Measurements from ENCODE around the gene C4BPA. TPM values are rescaled to one million over a fixed set of nuclear protein-coding genes. Genes with fewer than 3 reads are reported as not detected.

Gene C4BPA
- total RNA-seq, 1 experiment from 2014 or later = not detected

DNA sequence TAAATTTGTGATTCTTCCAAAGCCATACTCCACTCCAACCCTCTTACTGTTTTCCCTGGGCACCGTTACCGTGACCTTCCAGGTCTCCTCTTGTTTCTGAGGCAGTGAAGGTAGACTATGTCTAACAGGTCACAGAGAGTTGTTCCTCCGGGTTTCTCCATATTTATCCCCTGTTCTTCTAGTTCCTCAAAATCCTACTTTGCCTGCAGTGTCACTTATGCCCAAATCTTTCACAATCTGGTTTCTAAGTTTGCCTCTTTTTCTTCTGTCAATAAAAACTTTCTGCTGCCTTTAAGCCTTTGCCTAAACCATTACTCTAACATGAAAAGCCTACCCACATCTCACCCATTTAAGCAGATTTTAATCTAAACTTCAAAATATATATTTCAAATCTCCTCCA is 87.7 kb downstream of the C4BPA start:
- ChIA-PET CTCF (no interaction called here), POLR2A (ENCODE audit: unreplicated experiment) (no interaction called here)
- Histone ChIP-seq H3K4me1 (ENCODE audit: insufficient read depth, low read length) (no peaks in the 10 kb centered on the region), H3K9me3 (ENCODE audit: low read length) (no peaks in the 10 kb centered on the region), H3K4me3 (ENCODE audit: low read length) (no peak overlapping the region), H3K4me2 (ENCODE audit: low read length) (no peak overlapping the region), H4K20me1 (ENCODE audit: low read length) (no peaks in the 10 kb centered on the region), H3K27me3 (ENCODE audit: low read length) (no peaks in the 10 kb centered on the region), H3K27ac (ENCODE audit: low read length) (no peak overlapping the region), H3F3A (ENCODE audit: low read length, unreplicated experiment) (no peaks in the 10 kb centered on the region), H3K36me3 (ENCODE audit: low read depth, low read length) (no peaks in the 10 kb centered on the region), H3K79me2 (ENCODE audit: low read length) (no peaks in the 10 kb centered on the region), H2AFZ (ENCODE audit: low read length) (no peak overlapping the region), H3K9ac (ENCODE audit: low read length) (no peak overlapping the region), H3K9me2 (replicated peaks; ENCODE audit: low read length) (peaks cover 7% of the 10 kb centered on the region; the same call in 1 of the 2 replicates)
- intact Hi-C loops (cut with micrococcal nuclease) = no loop called here
- BruUV-seq (replicated peaks) = no TSS peak
- TF ChIP-seq, protein P1, sequence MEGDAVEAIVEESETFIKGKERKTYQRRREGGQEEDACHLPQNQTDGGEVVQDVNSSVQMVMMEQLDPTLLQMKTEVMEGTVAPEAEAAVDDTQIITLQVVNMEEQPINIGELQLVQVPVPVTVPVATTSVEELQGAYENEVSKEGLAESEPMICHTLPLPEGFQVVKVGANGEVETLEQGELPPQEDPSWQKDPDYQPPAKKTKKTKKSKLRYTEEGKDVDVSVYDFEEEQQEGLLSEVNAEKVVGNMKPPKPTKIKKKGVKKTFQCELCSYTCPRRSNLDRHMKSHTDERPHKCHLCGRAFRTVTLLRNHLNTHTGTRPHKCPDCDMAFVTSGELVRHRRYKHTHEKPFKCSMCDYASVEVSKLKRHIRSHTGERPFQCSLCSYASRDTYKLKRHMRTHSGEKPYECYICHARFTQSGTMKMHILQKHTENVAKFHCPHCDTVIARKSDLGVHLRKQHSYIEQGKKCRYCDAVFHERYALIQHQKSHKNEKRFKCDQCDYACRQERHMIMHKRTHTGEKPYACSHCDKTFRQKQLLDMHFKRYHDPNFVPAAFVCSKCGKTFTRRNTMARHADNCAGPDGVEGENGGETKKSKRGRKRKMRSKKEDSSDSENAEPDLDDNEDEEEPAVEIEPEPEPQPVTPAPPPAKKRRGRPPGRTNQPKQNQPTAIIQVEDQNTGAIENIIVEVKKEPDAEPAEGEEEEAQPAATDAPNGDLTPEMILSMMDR (conservative IDR thresholded peaks at IDR 0.05; ENCODE audit: low read depth, low read length) = no peak
- TF ChIP-seq EZH2phosphoT487 (IDR thresholded peaks at IDR 0.05; ENCODE audit: borderline replicate concordance, low read length) (no peak), EZH2 (IDR thresholded peaks at IDR 0.05; ENCODE audit: low read length, unreplicated experiment) (no peak)
- no peak for ATAC-seq
- DNase-seq = no peak

DNA sequence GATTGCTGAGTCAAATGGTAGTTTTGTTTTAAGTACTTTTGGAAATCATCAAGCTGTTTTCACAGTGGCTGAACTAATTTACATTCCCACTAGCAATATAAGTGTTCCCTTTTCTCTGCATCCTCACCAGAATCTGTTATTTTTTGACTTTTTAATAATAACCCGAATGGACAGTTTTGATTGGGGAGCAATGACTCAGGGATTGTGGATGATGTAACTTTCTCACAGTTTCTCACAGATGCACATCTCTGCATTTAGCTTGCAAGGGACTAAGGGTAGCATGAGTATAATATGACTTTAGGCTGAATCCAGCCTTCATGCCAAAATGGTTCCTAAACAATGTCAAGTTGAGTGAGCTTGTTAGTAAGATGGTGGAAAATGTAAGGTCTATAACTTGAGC is 90.2 kb downstream of the C4BPA start:
- H3K36me3 ChIP-seq (ENCODE audit: low read depth, low read length) = no peaks in the 10 kb centered on the region
- TF ChIP-seq EZH2 (IDR thresholded peaks at IDR 0.05; ENCODE audit: low read length, unreplicated experiment) (no peak), EZH2phosphoT487 (IDR thresholded peaks at IDR 0.05; ENCODE audit: borderline replicate concordance, low read length) (no peak)
- TF ChIP-seq, protein P1 (conservative IDR thresholded peaks at IDR 0.05; ENCODE audit: low read depth, low read length) = no peak
- no peaks in the 10 kb centered on the region for H3K79me2 ChIP-seq (ENCODE audit: low read length)
- DNase-seq (no peak), ATAC-seq (no peak)
- H4K20me1 ChIP-seq (ENCODE audit: low read length) = no peaks in the 10 kb centered on the region
- POLR2A ChIA-PET (ENCODE audit: unreplicated experiment) = no interaction called here
- H3K4me1 ChIP-seq (ENCODE audit: insufficient read depth, low read length) = no peaks in the 10 kb centered on the region
- intact Hi-C loops (cut with micrococcal nuclease) = no loop called here
- no peaks in the 10 kb centered on the region for H3K9me3 ChIP-seq (ENCODE audit: low read length)
- CTCF ChIA-PET = no interaction called here
- no peaks in the 10 kb centered on the region for H3K27me3 ChIP-seq (ENCODE audit: low read length)
- peaks cover 7% of the 10 kb centered on the region; the same call in 1 of the 2 replicates for H3K9me2 ChIP-seq (replicated peaks; ENCODE audit: low read length)
- H3K27ac ChIP-seq (ENCODE audit: low read length) = no peak overlapping the region
- no peak overlapping the region for H3K4me3 ChIP-seq (ENCODE audit: low read length)
- no peak overlapping the region for H3K4me2 ChIP-seq (ENCODE audit: low read length)
- no TSS peak for BruUV-seq (replicated peaks)
- H2AFZ ChIP-seq (ENCODE audit: low read length) = 0 out of 2 replicates have a peak overlapping the region, but pooled peaks have one; percentile 9
- H3K9ac ChIP-seq (ENCODE audit: low read length) = no peak overlapping the region
- H3F3A ChIP-seq (ENCODE audit: low read length, unreplicated experiment) = no peaks in the 10 kb centered on the region

Other genes starting within 250 kb of the C4BPA start
- gene IL20, start 238.6 kb upstream of the C4BPA start, total RNA-seq (2014; rRNA removed) = not detected in 2 replicates
- gene IL24, start 206.8 kb upstream of the C4BPA start, total RNA-seq (2014; rRNA removed) = 1.8 and 1.9 TPM in 2 replicates
- 1.5 and 4.6 TPM in 2 replicates for gene FCMR, start 182.3 kb upstream of the C4BPA start, total RNA-seq (2014; rRNA removed)
- not detected in 2 replicates for gene PIGR, start 157.8 kb upstream of the C4BPA start, total RNA-seq (2014; rRNA removed)
- gene FCAMR, start 133.8 kb upstream of the C4BPA start, total RNA-seq (2014; rRNA removed) = not detected in 2 replicates
- gene C1orf116, start 71.5 kb upstream of the C4BPA start, total RNA-seq (2014; rRNA removed) = 34.9 and 36.2 TPM in 2 replicates
- 54.0 and 63.9 TPM in 2 replicates for gene YOD1, start 53.0 kb upstream of the C4BPA start, total RNA-seq (2014; rRNA removed)
- 37.5 and 48.6 TPM in 2 replicates for gene PFKFB2, start 51.0 kb upstream of the C4BPA start, total RNA-seq (2014; rRNA removed)
- not detected in 2 replicates for gene C4BPB, start 15.4 kb upstream of the C4BPA start, total RNA-seq (2014; rRNA removed)
- gene CD55, start 217.4 kb downstream of the C4BPA start, total RNA-seq (2014; rRNA removed) = 101 and 108 TPM in 2 replicates